Stimulated activated CD4-positive, alpha-beta T cell treated with anti-CD3 and anti-CD28 coated beads, Interleukin-1b, Interleukin-23, amount 100 ng/mL, for 24 hours (primary cell): ENCODE measurements around the gene ZNF597.
A peak's percentile ranks its signal among the peaks of the same experiment; 100 is the strongest.

Source experiments
- DNase-seq, 4 experiments: peaks; one replicate each; pipeline ENCODE4 v3.0.0-alpha.2; 2020; ENCODE audit warnings: low read depth in 4 of 4, low spot score in 1 of 4

ZNF597 gene

DNA sequence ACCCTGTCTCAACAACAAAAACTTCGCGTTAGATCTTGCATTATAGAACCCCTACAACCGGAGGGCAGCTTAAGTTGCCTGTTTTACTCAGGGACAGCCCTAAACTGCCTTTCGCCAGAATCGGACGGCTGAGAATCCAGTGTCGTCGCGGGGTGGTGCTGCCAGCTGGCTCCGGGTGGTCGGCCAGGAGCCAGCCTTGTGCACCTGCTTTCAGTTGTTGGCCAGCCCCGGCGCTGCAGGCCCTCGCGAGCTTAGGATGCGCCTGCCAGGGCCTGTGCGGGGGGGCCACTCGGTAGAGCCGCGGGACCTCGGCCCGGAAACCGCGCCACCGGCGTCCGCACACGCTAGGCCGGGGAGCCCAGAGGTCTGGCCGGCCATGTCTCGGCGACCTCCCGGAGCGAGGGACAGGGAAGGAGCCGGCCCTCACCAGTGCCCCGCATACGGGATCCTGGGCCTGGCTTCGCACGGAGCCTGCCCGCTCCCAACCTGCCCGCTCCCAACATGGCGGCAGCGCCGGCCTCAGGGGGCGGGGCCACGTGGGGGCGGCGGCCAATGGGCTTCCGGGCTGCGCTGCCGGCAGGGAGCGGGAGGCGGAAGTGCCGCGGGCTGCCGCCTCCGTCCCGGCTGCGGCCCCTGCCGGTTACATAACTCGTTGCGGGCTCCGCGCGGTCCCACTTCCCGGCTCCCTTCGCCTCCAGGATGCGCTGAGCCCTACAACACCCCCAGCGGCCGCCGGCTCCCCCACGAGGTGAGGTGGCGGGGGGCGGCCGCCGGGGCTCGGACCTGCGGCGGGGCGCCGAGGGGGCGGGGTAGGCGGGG, 14.3 kb upstream of the ZNF597 start:
- DNase-seq: peak; percentile 64 to 85 (median 73)

DNA sequence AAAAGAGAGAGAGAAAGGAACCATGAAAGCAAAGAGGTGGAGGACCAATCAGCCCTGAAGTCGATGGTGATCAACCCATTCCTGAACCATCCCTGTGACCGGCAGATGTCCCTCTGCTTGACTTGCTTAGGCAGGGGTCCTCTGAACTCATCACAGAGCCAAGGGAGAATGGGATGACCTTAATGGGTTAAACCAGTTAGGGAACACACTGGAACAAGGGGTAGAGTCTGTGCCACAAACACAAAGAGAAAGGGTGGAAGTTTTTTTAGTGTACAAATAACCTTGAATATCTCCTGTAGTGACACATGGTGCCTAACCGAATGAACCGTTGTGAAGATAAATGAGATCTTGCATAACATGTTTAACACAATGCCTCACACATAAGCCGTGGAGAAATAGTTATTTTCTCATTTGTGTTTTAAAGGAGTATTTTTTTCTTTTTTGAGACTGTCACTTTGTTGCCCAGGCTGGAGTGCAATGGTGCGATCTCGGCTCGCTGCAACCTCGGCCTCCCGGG, 11.4 kb upstream of the ZNF597 start:
- DNase-seq: no peak

DNA sequence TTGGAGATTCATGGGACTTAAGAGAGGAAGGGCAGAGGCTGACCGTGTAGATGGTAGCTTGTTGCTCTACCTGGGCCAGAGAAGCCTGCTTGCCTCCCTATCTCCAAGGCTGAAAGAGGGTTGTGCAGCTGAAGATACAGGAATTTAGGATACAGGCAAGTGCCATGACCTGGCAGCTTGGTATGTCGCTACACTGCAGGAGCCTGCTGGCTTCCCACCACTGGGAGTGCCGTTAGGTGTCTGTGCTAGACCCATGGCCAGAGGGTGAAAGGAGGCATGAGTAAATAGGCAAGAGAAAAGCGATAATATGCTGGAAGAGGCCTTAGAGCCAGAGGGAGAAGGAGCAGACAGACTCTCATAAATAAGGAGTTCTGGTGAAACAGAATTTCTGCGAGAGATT, 10.8 kb upstream of the ZNF597 start:
- no peak for DNase-seq

DNA sequence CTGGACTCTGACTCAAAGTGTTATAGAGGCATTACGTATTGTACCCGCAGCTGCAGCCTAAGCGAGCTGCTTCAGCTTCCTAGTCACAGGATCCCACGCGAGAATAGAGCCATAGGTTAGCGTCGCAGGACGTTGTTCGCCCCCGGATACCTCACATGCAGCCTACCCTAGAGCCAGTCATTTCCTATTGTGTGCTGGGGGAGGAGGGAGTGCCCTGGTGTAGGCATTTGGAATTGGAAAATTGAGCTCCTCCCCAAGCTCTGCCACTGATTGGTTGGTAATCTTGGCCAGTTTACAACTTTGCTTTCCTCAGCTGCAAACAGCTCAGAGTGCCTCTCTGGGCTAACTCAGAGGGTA, 706 bp upstream of the ZNF597 start:
- DNase-seq: no peak

DNA sequence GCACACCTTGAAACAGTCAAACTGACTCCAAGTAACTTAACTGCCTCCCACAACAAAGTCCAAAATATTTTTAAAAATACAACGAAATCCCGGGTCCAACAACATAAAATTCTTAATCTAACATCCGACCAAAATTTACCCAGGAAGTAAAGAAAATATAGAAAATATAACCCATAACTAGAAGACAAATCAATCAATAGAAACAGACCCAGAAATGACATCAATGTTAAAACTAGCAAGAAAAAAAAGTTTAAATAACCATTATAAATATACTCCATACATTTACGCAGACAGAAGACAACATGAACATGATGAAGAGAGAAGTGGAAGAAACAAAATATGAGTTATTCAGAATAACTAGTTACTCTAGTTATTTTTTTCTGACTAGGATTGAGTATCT, 3.7 kb downstream of the ZNF597 start:
- DNase-seq: no peak

DNA sequence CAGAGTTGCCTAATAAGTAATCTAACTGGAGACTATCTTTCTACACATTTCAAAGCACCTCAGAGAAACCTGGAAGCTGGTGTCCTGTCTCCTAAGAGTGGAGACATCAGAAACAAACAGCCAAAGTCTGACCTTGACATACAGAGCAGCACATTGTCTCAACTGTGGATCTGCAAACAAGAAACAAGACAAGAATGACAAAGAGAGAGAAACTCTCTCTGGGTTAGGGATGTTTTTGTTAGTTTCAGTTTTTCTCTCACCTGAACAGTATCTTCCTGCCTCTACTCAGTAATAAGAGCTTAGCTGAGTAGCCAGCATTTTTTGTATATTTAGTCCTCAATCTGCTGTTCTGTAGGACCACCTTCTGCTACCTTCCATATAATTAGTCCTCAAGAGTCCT, 8.9 kb downstream of the ZNF597 start:
- DNase-seq: no peak

DNA sequence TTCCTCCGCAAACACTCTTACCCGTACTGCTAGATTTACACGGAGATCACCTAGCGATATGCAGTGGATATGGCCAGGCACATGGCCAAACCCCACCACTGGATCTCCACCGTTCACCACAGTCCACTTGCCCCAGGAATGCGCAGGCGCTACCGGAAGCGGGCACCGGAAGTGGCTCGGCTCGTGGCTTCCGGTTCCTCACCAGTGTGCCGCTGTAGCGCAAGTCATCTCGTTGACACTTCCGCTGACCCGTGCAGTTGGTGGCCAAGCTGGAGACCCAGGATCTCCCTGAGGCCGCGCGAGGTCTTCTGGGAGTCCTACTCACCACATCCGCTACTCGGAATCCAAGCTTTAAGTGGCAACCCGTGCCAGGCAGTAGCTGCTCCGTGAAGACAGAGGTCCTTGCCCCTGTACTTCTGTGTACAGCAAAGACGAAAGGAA, 11.5 kb downstream of the ZNF597 start:
- DNase-seq: peak; percentile 5 to 62 (median 46)

DNA sequence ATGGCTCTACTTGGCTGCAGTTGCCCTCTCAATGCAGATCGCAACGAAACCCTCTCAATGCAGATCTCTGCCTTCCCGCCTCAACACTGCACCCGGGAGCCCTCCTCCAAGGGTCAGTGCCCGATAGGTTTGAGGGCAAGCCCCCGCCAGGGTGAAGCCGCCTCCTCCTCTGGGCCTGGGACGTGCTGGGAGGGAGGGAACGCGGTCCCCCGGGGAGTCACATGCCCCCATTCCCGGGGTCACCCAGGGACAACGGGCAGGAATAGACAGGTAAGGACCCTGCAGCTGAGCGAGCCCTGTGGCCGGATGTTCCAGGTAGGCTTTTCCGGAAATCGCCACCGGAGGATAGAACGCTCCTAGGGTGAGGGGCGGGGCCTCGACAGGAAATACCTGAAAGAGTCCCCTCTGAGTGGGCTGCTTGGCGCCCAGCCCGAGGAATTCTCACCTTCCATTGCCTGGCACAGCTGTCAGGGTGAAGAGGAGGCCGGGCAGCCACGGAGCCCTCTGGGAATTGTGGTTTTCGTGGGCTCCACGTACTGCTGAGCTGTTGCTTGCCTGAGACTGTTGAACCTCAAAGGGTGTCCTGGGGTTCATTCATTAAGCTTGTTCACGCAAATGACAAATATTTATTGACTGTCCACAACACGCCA, 29.4 kb downstream of the ZNF597 start:
- no peak for DNase-seq

DNA sequence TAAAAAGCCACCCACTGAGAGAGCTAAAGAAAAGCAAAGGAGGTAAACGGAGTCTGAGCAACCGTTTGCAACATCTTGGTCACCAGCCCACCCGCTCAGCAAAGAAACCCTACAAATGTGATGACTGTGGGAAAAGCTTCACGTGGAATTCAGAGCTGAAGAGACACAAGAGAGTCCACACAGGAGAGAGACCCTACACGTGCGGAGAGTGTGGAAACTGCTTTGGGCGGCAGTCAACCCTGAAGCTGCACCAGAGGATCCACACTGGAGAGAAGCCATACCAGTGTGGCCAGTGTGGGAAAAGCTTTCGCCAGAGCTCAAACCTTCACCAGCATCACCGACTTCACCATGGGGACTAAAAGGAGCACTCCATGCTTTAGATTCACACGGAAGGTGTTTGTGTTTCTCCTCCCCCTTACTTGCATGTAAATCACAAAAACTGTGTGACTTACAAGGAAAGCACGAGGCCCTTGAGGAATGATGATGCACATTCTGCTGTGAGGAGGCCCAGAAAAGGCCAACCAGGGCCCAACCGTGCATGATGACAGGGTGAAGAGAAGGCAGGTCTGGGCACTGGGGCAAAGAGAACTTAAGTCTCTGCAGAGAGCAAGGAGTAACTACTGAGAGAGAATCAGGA, 34.6 kb downstream of the ZNF597 start:
- DNase-seq: no peak

DNA sequence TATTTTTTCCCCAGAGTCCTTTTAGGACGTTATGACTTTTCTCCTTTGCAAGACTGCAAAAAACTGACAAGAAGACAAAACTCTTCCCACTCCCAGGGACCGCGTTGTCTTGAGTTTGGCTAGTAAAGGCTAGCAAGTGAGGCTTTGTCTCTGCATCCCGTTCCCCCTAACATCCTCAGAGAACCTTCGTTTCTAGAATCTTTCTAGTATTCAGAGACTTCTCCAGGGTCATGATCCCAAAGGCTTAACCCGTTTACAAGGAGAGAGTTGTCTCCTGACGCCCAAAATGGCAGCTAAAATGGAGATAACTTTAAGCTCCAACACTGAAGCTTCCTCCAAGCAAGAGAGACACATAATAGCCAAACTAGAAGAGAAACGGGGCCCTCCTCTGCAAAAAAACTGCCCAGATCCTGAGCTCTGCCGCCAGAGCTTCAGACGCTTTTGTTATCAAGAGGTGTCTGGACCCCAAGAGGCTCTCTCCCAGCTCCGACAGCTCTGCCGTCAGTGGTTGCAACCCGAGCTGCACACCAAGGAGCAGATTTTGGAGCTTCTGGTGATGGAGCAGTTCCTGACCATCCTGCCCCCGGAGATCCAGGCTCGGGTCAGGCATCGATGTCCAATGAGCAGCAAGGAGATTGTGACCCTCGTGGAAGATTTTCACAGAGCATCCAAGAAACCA, 41.4 kb downstream of the ZNF597 start:
- no peak for DNase-seq

DNA sequence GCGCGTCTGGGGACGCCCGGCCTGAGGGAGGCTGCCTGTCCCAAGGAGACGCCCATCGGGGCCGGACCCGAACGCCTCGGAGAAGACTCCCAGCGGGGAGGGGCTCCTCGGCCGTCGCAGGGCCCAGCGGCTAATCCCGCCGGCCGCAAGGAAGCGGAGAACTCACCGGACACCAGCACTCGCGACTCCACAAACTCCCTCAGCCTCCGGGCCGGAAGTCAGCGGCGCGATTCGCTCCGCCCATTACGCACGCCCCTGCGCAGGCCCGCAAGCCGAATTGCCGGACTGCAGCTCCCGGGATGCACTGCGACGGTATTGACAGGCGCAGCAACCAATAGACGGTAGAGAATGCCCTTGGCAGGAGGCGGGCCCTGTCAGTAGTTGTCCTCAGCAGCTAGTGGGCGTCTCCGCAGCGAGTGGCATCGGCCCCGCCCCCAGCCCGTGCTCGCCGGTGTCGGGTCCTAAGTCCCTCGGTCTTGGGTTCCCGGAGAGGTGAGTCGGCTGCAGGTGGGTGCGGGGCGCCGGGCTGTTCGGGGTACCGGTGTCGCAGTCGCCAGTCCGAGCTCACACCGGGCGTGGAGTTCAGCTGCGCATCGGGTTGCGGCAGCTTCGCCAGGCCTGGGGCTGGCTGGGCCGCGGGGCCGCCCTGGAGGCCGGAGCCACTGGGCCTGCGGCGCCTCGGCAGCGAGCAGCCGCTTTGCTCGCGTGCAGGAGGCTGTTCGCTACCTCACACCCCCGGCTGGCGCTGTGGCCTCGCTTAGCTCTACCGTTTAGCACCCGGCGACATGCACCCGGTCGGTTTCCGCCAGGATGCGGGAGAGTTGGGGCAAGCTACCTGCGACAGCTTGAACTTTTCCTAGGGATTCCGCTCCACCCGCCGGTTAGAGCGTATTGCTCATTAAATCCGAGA, 42.3 kb downstream of the ZNF597 start, which contains the start of the genes ZNF174 and ZSCAN32:
ZNF174 (plus strand) TSS at position 437 of the 910 bp plus-strand sequence. CDS start 790 bp downstream, outside the sequence.
ZSCAN32 (minus strand) TSS at position 226 of the 910 bp plus-strand sequence. CDS start 3,447 bp downstream, outside the sequence.
- DNase-seq: peak; percentile 95 to 98 (median 96)

DNA sequence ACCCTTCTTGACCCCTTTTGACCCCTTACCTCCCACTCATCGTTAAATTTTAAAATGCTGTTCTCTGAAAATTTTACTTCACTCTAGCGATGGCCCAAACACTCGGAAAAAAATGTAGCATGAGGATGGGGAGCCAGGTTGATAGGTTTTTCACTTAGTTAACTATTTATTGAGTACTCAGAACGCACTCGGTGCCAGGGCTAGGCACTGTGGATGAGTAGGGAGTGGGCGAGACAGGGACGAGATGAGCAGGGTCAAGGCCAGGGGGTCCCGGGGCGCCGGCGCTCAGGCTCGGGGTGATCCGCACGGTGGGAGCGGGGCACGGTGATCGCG, 42.9 kb downstream of the ZNF597 start:
- DNase-seq: no peak

DNA sequence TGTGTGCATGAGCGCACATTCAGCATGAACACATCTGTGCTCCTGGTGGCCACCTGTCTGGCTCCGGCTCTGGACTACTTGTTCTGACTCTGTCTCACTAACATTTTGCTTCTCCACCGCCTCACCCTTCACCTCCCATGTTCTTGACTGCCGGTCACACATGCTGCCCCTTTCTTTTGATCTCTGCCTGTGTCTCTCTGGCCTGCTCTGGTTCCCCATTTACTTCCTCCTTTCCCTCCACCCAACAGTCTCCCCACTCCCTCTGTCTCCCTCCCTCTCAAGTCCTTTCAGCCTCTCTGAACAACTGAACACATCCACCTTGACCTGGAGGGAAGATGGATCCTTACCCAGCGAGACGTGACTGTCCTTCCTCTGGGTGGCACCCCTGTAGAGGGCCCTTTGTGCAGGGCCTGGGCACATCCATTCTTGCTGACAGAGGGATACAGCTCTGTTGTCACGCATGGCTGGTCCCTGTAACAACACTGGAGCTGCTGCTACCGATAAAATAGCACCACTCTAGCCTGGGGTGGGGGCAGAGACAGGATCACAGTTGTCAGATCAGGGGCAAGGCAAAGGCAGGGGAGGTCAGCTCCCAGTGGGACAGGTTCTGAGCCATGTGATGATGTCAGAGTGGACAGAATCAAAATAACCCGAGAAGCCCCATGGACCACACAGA, 53.5 kb downstream of the ZNF597 start:
- DNase-seq: no peak

DNA sequence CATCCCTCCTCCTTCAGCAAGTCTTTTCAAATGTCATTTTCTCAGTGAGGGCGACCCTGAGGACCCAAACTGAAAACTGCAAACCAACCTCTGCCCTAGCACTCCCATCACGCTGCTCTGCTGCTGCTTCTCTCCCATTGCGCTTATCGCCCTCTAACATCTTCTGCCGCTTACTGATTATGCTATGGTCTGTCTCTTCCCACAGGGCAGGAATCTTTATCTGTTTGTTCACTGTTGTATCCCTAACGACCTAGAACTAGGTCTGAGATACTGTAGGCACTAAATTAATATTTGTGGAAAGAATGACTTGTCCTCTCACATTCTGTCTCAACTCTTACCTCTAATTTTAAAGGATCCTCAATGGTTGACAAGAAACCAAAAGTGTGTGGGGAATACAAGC, 55.0 kb downstream of the ZNF597 start:
- no peak for DNase-seq

DNA sequence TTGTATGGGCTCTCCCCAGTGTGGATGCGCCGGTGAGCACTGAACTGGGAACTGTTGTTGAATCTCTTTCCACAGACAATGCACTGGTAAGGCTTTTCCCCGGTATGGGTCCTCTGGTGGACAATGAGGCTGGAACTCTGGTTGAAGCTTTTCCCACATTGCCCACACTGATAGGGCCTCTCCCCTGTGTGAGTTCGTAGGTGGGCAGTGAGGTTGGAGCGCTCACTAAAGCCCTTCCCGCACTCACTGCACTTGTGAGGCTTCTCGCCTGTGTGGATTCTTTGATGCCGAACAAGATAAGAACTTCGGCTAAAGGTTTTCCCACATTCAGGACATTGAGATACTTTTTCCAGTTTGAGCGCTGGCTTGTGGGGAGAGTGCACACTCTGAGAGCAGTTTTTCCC, 60.3 kb downstream of the ZNF597 start:
- no peak for DNase-seq
